GM23338 (cell line): ENCODE measurements around the gene IGFBP6. TPM values are rescaled to one million over a fixed set of nuclear protein-coding genes. Genes with fewer than 3 reads are reported as not detected.

Source experiments
- ATAC-seq: fragments of 200-7000 bp; cut with Tn5 transposase; 3 replicates; pipeline ENCODE4 v1.9.1; 2020
- DNase-seq: peaks from one replicate; pipeline ENCODE4 v3.0.0-alpha.2; 2015; ENCODE audit warnings: low spot score
- H2AFZ ChIP-seq: fragments of 200-600 bp; sonication (generic); 2 replicates; pipeline ENCODE4 v1.8.0; 2016; ENCODE audit warnings: antibody characterized with exemption, mild to moderate bottlenecking, moderate library complexity
- H3F3A ChIP-seq: fragments of 200-600 bp; sonication (generic); replicated peaks from 2 replicates; pipeline ENCODE4 v1.8.0; 2017; ENCODE audit warnings: antibody characterized with exemption, mixed run types, low read depth
- H3K27ac ChIP-seq: fragments of 200-600 bp; sonication (generic); 2 replicates; pipeline ENCODE4 v1.6.1; 2016; ENCODE audit warnings: low read depth
- H3K27me3 ChIP-seq: fragments of 200-600 bp; sonication (generic); 2 replicates; pipeline ENCODE4 v1.8.0; 2016; ENCODE audit warnings: mild to moderate bottlenecking, mixed run types, moderate library complexity; ENCODE audit not compliant: insufficient read depth
- H3K36me3 ChIP-seq: fragments of 200-600 bp; sonication (generic); 2 replicates; pipeline ENCODE4 v1.8.0; 2016; ENCODE audit warnings: mild to moderate bottlenecking; ENCODE audit not compliant: insufficient read depth
- H3K4me1 ChIP-seq: fragments of 200-600 bp; sonication (generic); 2 replicates; pipeline ENCODE4 v1.8.0; 2016; ENCODE audit warnings: mild to moderate bottlenecking, moderate library complexity; ENCODE audit not compliant: insufficient read depth
- H3K4me2 ChIP-seq: fragments of 200-600 bp; sonication (generic); 2 replicates; pipeline ENCODE4 v1.7.1; 2017; ENCODE audit warnings: mixed run types
- H3K4me3 ChIP-seq: fragments of 200-600 bp; sonication (generic); 2 replicates; pipeline ENCODE4 v1.6.1; 2016; ENCODE audit warnings: mixed run types
- H3K79me2 ChIP-seq: fragments of 200-600 bp; sonication (generic); replicated peaks from 2 replicates; pipeline ENCODE4 v1.8.0; 2017; ENCODE audit warnings: mild to moderate bottlenecking; ENCODE audit not compliant: insufficient read depth
- H3K9me2 ChIP-seq: fragments of 200-600 bp; sonication (generic); 2 replicates; pipeline ENCODE4 v1.8.0; 2017; ENCODE audit not compliant: insufficient read depth
- H4K20me1 ChIP-seq: fragments of 200-600 bp; sonication (generic); replicated peaks from 2 replicates; pipeline ENCODE4 v1.8.0; 2017; ENCODE audit warnings: mild to moderate bottlenecking; ENCODE audit not compliant: insufficient read depth
- H3K27ac Mint-ChIP-seq: 2 replicates; pipeline ENCODE4 v1.8.0; 2020; ENCODE audit warnings: inconsistent platforms, mild to moderate bottlenecking, moderate library complexity, mixed read lengths
- H3K27me3 Mint-ChIP-seq: 3 replicates; pipeline ENCODE4 v1.8.0; 2022; ENCODE audit warnings: low read depth, mild to moderate bottlenecking, moderate library complexity, mixed read lengths, inconsistent platforms; ENCODE audit not compliant: insufficient read depth, poor library complexity
- H3K36me3 Mint-ChIP-seq: 3 replicates; pipeline ENCODE4 v1.8.0; 2021; ENCODE audit warnings: low read depth, mild to moderate bottlenecking, inconsistent platforms, moderate library complexity, mixed read lengths
- H3K4me1 Mint-ChIP-seq: 3 replicates; pipeline ENCODE4 v1.8.0; 2020; ENCODE audit warnings: mild to moderate bottlenecking, inconsistent platforms, mixed read lengths
- H3K4me3 Mint-ChIP-seq: 3 replicates; pipeline ENCODE4 v1.8.0; 2021; ENCODE audit warnings: moderate library complexity, mild to moderate bottlenecking, inconsistent platforms, mixed read lengths
- H3K9me3 Mint-ChIP-seq: 3 replicates; pipeline ENCODE4 v1.8.0; 2020; ENCODE audit warnings: moderate library complexity, mild to moderate bottlenecking, inconsistent platforms, mixed read lengths
- CTCF ChIP-seq, 2 experiments: fragments of 200-600 bp in 1 of 2; sonication (generic) in 1 of 2; conservative IDR thresholded peaks; 2 replicates each; pipeline versions ENCODE4 v1.5.1 to v1.6.1; 2016 to 2017; ENCODE audit warnings: antibody characterized with exemption in 2 of 2, low read depth in 2 of 2, mild to moderate bottlenecking in 2 of 2, moderate library complexity in 1 of 2
- EZH2phosphoT487 ChIP-seq: fragments of 200-600 bp; sonication (generic); IDR thresholded peaks from one replicate; pipeline ENCODE4 v1.8.1; 2018; ENCODE audit warnings: antibody characterized with exemption; ENCODE audit not compliant: unreplicated experiment
- JUNB ChIP-seq: IDR thresholded peaks from one replicate; pipeline ENCODE4 v1.6.1; 2016; ENCODE audit warnings: antibody characterized with exemption; ENCODE audit not compliant: unreplicated experiment
- NANOG ChIP-seq: IDR thresholded peaks from 2 replicates; pipeline ENCODE4 v1.6.1; 2016; ENCODE audit warnings: antibody characterized with exemption, borderline replicate concordance
- POLR2AphosphoS5 ChIP-seq: IDR thresholded peaks from 2 replicates; pipeline ENCODE4 v1.6.1; 2016; ENCODE audit warnings: antibody characterized with exemption, low read depth
- ZNF114 ChIP-seq: fragments of 250-450 bp; sonication (Bioruptor Pico); IDR thresholded peaks from 2 replicates; pipeline ENCODE4 v1.5.0; 2020; ENCODE audit warnings: mild to moderate bottlenecking, moderate library complexity
- polyA plus RNA-seq: library from polyadenylated mRNA; unstranded; fragments of >200 nt; fragmentation: Nextera tagmentation; extraction: Ambion mirVana; gene quantifications from 2 replicates; pipeline ENCODE4 v1.2.1, GENCODE V29; 2016
- total RNA-seq: library from RNA; depleted of rRNA; stranded (reverse); fragments of >200 nt; shearing (Covaris generic); gene quantifications from 2 replicates; pipeline ENCODE4 v1.2.3, GENCODE V29; 2014
- TF ChIP-seq, protein P1 (sequence below): fragments of 250-450 bp; sonication (Bioruptor Pico); IDR thresholded peaks from 2 replicates; pipeline ENCODE4 v1.5.0; 2020; ENCODE audit warnings: mild to moderate bottlenecking, moderate library complexity
- TF ChIP-seq, protein P2 (sequence below): IDR thresholded peaks from 2 replicates; pipeline ENCODE4 v1.6.1; 2016; ENCODE audit warnings: antibody characterized with exemption

Gene IGFBP6
- total and polyA plus RNA-seq, 2 experiments from 2014 or later = 14.7 to 16.6 TPM

DNA sequence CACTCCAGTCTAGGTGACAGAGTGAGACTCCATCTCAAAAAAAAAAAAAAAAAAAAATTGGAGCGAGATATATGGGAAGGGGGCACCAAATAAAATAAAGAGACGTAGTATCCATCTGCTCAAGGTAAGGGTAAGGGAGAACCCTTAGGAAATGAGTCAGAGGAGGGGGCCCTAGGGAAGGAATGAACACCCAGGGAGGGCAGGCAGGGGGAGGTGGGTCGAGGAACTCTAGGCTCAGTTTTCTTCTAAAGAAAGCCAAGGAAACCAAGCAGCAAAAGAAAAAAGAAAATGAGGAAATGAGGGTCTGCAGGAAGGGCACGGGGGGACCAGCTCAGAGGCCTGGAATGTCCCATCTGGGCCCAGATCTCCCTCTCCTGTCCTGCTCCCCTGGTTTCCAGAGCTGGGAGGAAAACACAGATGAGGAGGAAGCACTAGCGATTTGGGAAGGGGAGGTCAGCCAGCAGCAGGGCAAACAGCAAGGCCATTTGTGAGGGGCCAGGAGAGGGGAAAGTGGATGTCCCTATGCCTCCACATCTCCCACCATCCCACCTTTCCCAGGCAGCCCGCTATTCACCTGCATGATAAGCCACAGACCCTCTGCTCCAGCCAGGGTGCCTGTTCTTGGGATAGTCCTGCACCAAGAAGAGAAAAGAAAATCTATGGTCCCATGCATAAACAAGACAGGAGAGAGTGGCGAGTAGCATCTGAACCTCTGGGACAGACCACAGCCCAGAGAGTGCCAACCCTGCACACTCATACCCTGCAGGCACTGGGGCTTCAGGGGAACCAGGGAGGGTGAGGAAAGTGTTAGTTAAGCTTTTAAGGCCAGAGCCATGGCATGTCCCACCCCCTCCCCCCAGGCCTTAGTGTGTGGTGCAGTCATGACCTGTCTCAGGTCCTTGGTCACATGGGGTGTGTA is 30.1 kb upstream of the IGFBP6 start:
- Mint-ChIP-seq H3K4me1 (peaks cover 42% of the 10 kb centered on the region), H3K27me3 (peaks cover 16% of the 10 kb centered on the region)
- H3K36me3 ChIP-seq = no peaks in the 10 kb centered on the region; the same call in 1 of the 2 replicates

More for the DNA sequence above, 30.1 kb upstream of the IGFBP6 start:
- Histone ChIP-seq H3K4me1 (peaks cover 18% of the 10 kb centered on the region), H3K79me2 (no peaks in the 10 kb centered on the region), H2AFZ (no peak overlapping the region), H3K9me2 (no peaks in the 10 kb centered on the region), H3K27ac (no peak overlapping the region), H3K27me3 (0 out of 2 replicates have a peak, but pooled peaks cover 3% of the 10 kb centered on the region), H3K4me3 (no peak overlapping the region), H4K20me1 (no peaks in the 10 kb centered on the region), H3K4me2 (no peak overlapping the region), H3F3A (no peaks in the 10 kb centered on the region)
- Mint-ChIP-seq H3K9me3 (no peaks in the 10 kb centered on the region), H3K4me3 (no peak overlapping the region; the same call in 2 of the 3 replicates), H3K27ac (no peak overlapping the region), H3K36me3 (peaks cover 3% of the 10 kb centered on the region; the same call in 1 of the 3 replicates)
- DNase-seq (no peak), ATAC-seq (no peak)
- TF ChIP-seq NANOG = no peak
- no peak for TF ChIP-seq POLR2AphosphoS5
- TF ChIP-seq ZNF114 (CRISPR knock-in tag) = no peak
- no peak for TF ChIP-seq EZH2phosphoT487
- TF ChIP-seq, protein P1, sequence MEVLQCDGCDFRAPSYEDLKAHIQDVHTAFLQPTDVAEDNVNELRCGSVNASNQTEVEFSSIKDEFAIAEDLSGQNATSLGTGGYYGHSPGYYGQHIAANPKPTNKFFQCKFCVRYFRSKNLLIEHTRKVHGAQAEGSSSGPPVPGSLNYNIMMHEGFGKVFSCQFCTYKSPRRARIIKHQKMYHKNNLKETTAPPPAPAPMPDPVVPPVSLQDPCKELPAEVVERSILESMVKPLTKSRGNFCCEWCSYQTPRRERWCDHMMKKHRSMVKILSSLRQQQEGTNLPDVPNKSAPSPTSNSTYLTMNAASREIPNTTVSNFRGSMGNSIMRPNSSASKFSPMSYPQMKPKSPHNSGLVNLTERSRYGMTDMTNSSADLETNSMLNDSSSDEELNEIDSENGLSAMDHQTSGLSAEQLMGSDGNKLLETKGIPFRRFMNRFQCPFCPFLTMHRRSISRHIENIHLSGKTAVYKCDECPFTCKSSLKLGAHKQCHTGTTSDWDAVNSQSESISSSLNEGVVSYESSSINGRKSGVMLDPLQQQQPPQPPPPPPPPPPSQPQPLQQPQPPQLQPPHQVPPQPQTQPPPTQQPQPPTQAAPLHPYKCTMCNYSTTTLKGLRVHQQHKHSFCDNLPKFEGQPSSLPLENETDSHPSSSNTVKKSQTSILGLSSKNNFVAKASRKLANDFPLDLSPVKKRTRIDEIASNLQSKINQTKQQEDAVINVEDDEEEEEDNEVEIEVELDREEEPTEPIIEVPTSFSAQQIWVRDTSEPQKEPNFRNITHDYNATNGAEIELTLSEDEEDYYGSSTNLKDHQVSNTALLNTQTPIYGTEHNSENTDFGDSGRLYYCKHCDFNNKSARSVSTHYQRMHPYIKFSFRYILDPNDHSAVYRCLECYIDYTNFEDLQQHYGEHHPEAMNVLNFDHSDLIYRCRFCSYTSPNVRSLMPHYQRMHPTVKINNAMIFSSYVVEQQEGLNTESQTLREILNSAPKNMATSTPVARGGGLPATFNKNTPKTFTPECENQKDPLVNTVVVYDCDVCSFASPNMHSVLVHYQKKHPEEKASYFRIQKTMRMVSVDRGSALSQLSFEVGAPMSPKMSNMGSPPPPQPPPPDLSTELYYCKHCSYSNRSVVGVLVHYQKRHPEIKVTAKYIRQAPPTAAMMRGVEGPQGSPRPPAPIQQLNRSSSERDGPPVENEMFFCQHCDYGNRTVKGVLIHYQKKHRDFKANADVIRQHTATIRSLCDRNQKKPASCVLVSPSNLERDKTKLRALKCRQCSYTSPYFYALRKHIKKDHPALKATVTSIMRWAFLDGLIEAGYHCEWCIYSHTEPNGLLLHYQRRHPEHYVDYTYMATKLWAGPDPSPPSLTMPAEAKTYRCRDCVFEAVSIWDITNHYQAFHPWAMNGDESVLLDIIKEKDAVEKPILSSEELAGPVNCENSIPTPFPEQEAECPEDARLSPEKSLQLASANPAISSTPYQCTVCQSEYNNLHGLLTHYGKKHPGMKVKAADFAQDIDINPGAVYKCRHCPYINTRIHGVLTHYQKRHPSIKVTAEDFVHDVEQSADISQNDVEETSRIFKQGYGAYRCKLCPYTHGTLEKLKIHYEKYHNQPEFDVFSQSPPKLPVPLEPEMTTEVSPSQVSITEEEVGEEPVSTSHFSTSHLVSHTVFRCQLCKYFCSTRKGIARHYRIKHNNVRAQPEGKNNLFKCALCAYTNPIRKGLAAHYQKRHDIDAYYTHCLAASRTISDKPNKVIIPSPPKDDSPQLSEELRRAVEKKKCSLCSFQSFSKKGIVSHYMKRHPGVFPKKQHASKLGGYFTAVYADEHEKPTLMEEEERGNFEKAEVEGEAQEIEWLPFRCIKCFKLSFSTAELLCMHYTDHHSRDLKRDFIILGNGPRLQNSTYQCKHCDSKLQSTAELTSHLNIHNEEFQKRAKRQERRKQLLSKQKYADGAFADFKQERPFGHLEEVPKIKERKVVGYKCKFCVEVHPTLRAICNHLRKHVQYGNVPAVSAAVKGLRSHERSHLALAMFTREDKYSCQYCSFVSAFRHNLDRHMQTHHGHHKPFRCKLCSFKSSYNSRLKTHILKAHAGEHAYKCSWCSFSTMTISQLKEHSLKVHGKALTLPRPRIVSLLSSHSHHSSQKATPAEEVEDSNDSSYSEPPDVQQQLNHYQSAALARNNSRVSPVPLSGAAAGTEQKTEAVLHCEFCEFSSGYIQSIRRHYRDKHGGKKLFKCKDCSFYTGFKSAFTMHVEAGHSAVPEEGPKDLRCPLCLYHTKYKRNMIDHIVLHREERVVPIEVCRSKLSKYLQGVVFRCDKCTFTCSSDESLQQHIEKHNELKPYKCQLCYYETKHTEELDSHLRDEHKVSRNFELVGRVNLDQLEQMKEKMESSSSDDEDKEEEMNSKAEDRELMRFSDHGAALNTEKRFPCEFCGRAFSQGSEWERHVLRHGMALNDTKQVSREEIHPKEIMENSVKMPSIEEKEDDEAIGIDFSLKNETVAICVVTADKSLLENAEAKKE (CRISPR knock-in tag) = no peak
- TF ChIP-seq, protein P2, sequence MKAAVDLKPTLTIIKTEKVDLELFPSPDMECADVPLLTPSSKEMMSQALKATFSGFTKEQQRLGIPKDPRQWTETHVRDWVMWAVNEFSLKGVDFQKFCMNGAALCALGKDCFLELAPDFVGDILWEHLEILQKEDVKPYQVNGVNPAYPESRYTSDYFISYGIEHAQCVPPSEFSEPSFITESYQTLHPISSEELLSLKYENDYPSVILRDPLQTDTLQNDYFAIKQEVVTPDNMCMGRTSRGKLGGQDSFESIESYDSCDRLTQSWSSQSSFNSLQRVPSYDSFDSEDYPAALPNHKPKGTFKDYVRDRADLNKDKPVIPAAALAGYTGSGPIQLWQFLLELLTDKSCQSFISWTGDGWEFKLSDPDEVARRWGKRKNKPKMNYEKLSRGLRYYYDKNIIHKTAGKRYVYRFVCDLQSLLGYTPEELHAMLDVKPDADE = no peak
- no peak for TF ChIP-seq JUNB
- no peak for TF ChIP-seq CTCF (conservative IDR thresholded peaks at IDR 0.05; ENCODE audit: low read depth in 2 of 2)
